Measurements from ENCODE around the gene ANGPTL7.

DNA sequence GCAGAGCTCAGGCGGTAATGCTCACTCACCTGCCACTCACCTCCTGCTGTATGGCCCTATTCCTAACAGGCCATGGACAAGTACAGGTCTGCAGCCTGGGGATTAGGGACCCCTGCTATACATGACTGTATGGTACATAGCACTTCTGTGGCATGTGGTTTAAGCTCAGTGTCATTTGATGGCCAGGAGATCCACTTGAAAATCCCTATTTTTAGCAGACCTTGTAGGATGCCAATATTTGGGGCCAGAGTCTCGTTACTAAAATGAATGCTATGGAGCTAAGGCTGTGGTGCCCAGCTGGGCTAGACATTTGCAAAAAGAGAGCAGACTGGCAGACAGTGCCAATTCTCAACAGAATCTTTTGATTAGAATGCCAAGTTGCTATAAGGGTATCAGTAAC, 1.7 kb upstream of the ANGPTL7 start:
- TF ChIP-seq RARB (CRISPR knock-in tag; IDR thresholded peaks at IDR 0.05): no peak
- TF ChIP-seq, protein P1, sequence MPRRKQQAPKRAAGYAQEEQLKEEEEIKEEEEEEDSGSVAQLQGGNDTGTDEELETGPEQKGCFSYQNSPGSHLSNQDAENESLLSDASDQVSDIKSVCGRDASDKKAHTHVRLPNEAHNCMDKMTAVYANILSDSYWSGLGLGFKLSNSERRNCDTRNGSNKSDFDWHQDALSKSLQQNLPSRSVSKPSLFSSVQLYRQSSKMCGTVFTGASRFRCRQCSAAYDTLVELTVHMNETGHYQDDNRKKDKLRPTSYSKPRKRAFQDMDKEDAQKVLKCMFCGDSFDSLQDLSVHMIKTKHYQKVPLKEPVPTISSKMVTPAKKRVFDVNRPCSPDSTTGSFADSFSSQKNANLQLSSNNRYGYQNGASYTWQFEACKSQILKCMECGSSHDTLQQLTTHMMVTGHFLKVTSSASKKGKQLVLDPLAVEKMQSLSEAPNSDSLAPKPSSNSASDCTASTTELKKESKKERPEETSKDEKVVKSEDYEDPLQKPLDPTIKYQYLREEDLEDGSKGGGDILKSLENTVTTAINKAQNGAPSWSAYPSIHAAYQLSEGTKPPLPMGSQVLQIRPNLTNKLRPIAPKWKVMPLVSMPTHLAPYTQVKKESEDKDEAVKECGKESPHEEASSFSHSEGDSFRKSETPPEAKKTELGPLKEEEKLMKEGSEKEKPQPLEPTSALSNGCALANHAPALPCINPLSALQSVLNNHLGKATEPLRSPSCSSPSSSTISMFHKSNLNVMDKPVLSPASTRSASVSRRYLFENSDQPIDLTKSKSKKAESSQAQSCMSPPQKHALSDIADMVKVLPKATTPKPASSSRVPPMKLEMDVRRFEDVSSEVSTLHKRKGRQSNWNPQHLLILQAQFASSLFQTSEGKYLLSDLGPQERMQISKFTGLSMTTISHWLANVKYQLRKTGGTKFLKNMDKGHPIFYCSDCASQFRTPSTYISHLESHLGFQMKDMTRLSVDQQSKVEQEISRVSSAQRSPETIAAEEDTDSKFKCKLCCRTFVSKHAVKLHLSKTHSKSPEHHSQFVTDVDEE (CRISPR knock-in tag; IDR thresholded peaks at IDR 0.05): no peak
